Fibroblast of lung (primary cell): Measurements from ENCODE around the gene ZNF624.

Source experiments
- EZH2 ChIP-seq: IDR thresholded peaks from 2 replicates; pipeline ENCODE4 v1.5.1; 2012; ENCODE audit warnings: low read length, control low read depth, mild to moderate bottlenecking; ENCODE audit errors: missing control alignments
- TF ChIP-seq, protein P1 (sequence below), 2 donors: IDR thresholded peaks in 1 of 2; conservative IDR thresholded peaks in 1 of 2; 1 replicate in 1 of 2; 2 replicates in 1 of 2; pipeline ENCODE4 v1.5.1; 2011 to 2012; ENCODE audit warnings: low read length in 2 of 2, control low read depth in 1 of 2, inconsistent platforms in 1 of 2, low read depth in 1 of 2, mild to moderate bottlenecking in 1 of 2

GRCh38 chr17:16676676-16677268 is 23.1 kb upstream of the ZNF624 start:
- TF ChIP-seq, protein P1, sequence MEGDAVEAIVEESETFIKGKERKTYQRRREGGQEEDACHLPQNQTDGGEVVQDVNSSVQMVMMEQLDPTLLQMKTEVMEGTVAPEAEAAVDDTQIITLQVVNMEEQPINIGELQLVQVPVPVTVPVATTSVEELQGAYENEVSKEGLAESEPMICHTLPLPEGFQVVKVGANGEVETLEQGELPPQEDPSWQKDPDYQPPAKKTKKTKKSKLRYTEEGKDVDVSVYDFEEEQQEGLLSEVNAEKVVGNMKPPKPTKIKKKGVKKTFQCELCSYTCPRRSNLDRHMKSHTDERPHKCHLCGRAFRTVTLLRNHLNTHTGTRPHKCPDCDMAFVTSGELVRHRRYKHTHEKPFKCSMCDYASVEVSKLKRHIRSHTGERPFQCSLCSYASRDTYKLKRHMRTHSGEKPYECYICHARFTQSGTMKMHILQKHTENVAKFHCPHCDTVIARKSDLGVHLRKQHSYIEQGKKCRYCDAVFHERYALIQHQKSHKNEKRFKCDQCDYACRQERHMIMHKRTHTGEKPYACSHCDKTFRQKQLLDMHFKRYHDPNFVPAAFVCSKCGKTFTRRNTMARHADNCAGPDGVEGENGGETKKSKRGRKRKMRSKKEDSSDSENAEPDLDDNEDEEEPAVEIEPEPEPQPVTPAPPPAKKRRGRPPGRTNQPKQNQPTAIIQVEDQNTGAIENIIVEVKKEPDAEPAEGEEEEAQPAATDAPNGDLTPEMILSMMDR (conservative IDR thresholded peaks at IDR 0.05 in 1 of 2, IDR thresholded peaks at IDR 0.05 in 1 of 2; ENCODE audit: low read depth in 1 of 2, low read length in 2 of 2): no peak
- no peak for TF ChIP-seq EZH2
